OCI-LY1 (cell line): ENCODE measurements around the gene MRPS6.

Experiments
- H2AFZ ChIP-seq: fragments of 200-600 bp; sonication (generic), shearing (Covaris generic); 2 replicates; pipeline ENCODE4 v1.6.0; 2014; ENCODE audit warnings: antibody characterized with exemption, mild to moderate bottlenecking, low read length
- H3F3A ChIP-seq: fragments of 200-600 bp; sonication (generic), shearing (Covaris generic); 2 replicates; pipeline ENCODE4 v1.6.0; 2014; ENCODE audit warnings: mild to moderate bottlenecking, antibody characterized with exemption, low read length, moderate library complexity; ENCODE audit not compliant: insufficient read depth
- H3K27ac ChIP-seq: fragments of 200-600 bp; sonication (generic); 2 replicates; pipeline ENCODE4 v1.5.1; 2014; ENCODE audit warnings: low read length, mixed run types, mild to moderate bottlenecking, low read depth; ENCODE audit not compliant: poor library complexity, severe bottlenecking
- H3K27me3 ChIP-seq: fragments of 200-600 bp; sonication (generic); 2 replicates; pipeline ENCODE4 v1.6.0; 2014; ENCODE audit warnings: antibody characterized with exemption, mild to moderate bottlenecking, low read length, moderate library complexity; ENCODE audit not compliant: insufficient read depth
- H3K36me3 ChIP-seq: fragments of 200-600 bp; sonication (generic); 2 replicates; pipeline ENCODE4 v1.6.1; 2014; ENCODE audit warnings: mild to moderate bottlenecking, antibody characterized with exemption, low read length, moderate library complexity, mixed read lengths; ENCODE audit not compliant: insufficient read depth
- H3K4me1 ChIP-seq: fragments of 200-600 bp; sonication (generic); 2 replicates; pipeline ENCODE4 v1.5.1; 2014; ENCODE audit warnings: mild to moderate bottlenecking, low read length, moderate library complexity; ENCODE audit not compliant: insufficient read depth, severe bottlenecking
- H3K4me2 ChIP-seq: fragments of 200-600 bp; sonication (generic), shearing (Covaris generic); 2 replicates; pipeline ENCODE4 v1.6.1; 2014; ENCODE audit warnings: low read length
- H3K4me3 ChIP-seq: fragments of 200-600 bp; sonication (generic); 2 replicates; pipeline ENCODE4 v1.5.1; 2014; ENCODE audit warnings: low read length, low read depth, mild to moderate bottlenecking, mixed read lengths; ENCODE audit not compliant: poor library complexity, severe bottlenecking
- H3K79me2 ChIP-seq: fragments of 200-600 bp; shearing (Covaris generic); 2 replicates; pipeline ENCODE4 v1.6.1; 2016; ENCODE audit warnings: mixed run types, low read length, mixed read lengths; ENCODE audit not compliant: insufficient read depth
- H3K9ac ChIP-seq: fragments of 200-600 bp; sonication (generic), shearing (Covaris generic); 2 replicates; pipeline ENCODE4 v1.6.1; 2014; ENCODE audit warnings: mild to moderate bottlenecking, low read length, mixed read lengths
- H3K9me2 ChIP-seq: fragments of 200-600 bp; sonication (generic), shearing (Covaris generic); 2 replicates; pipeline ENCODE4 v1.6.1; 2014; ENCODE audit warnings: low read depth, mild to moderate bottlenecking, low read length, mixed read lengths
- H3K9me3 ChIP-seq: fragments of 200-600 bp; shearing (Covaris generic); 2 replicates; pipeline ENCODE4 v1.6.1; 2014; ENCODE audit warnings: low read length, mixed read lengths
- H4K20me1 ChIP-seq: fragments of 200-600 bp; sonication (generic), shearing (Covaris generic); 2 replicates; pipeline ENCODE4 v1.6.0; 2016; ENCODE audit warnings: mild to moderate bottlenecking, low read length; ENCODE audit not compliant: insufficient read depth
- CTCF ChIP-seq: fragments of 200-600 bp; sonication (generic), shearing (Covaris generic); IDR thresholded peaks from 2 replicates; pipeline ENCODE4 v1.5.1; 2017; ENCODE audit warnings: mild to moderate bottlenecking, antibody characterized with exemption, low read length, moderate library complexity, mixed read lengths
- EZH2 ChIP-seq: fragments of 200-600 bp; sonication (generic), shearing (Covaris generic); IDR thresholded peaks from 2 replicates; pipeline ENCODE4 v1.8.0; 2017; ENCODE audit warnings: borderline replicate concordance, mixed run types, mild to moderate bottlenecking, antibody characterized with exemption, low read length, moderate library complexity, mixed read lengths

Gene MRPS6

GRCh38 chr21:34039678-34040382, 33.5 kb upstream of the MRPS6 start:
- no peaks in the 10 kb centered on the region for H3K36me3 ChIP-seq
- TF ChIP-seq CTCF (no peak), EZH2 (no peak)
- peaks cover 3% of the 10 kb centered on the region; the same call in 1 of the 2 replicates for H3K27me3 ChIP-seq
- no peaks in the 10 kb centered on the region for H4K20me1 ChIP-seq
- H3K27ac ChIP-seq = no peak overlapping the region
- H2AFZ ChIP-seq = no peak overlapping the region
- H3K4me1 ChIP-seq = no peaks in the 10 kb centered on the region
- H3K4me3 ChIP-seq = no peak overlapping the region
- no peak overlapping the region for H3K9ac ChIP-seq
- 0 out of 2 replicates have a peak, but pooled peaks cover 3% of the 10 kb centered on the region for H3K9me3 ChIP-seq
- H3K79me2 ChIP-seq = no peaks in the 10 kb centered on the region
- H3K9me2 ChIP-seq = no peaks in the 10 kb centered on the region
- no peaks in the 10 kb centered on the region for H3F3A ChIP-seq
- no peak overlapping the region for H3K4me2 ChIP-seq

- no peak overlapping the region for H2AFZ ChIP-seq
- no peaks in the 10 kb centered on the region for H3K79me2 ChIP-seq
- no peaks in the 10 kb centered on the region; the same call in 1 of the 2 replicates for H3K36me3 ChIP-seq
- H3K27me3 ChIP-seq = peaks cover 6% of the 10 kb centered on the region; the same call in 1 of the 2 replicates
- 0 out of 2 replicates have a peak, but pooled peaks cover 3% of the 10 kb centered on the region for H3K9me3 ChIP-seq
- H3K9me2 ChIP-seq = no peaks in the 10 kb centered on the region
- no peaks in the 10 kb centered on the region for H3K4me1 ChIP-seq
- H3K9ac ChIP-seq = no peak overlapping the region
- no peak overlapping the region for H3K4me2 ChIP-seq
- H4K20me1 ChIP-seq = no peaks in the 10 kb centered on the region
- no peak overlapping the region for H3K27ac ChIP-seq
- H3F3A ChIP-seq = no peaks in the 10 kb centered on the region
- no peak overlapping the region for H3K4me3 ChIP-seq
- no peak for TF ChIP-seq CTCF
- TF ChIP-seq EZH2 = no peak
Observed at GRCh38 chr21:34042735-34043134, 30.6 kb upstream of the MRPS6 start.

GRCh38 chr21:34043333-34043732, 30.0 kb upstream of the MRPS6 start:
- H3K4me2 ChIP-seq = no peak overlapping the region
- TF ChIP-seq EZH2 (no peak), CTCF (no peak)
- no peak overlapping the region for H3K9ac ChIP-seq
- H3K27ac ChIP-seq = no peak overlapping the region
- H3F3A ChIP-seq = no peaks in the 10 kb centered on the region
- H3K9me3 ChIP-seq = no peaks in the 10 kb centered on the region
- no peaks in the 10 kb centered on the region for H4K20me1 ChIP-seq
- no peak overlapping the region for H3K4me3 ChIP-seq
- no peaks in the 10 kb centered on the region for H3K4me1 ChIP-seq
- no peaks in the 10 kb centered on the region; the same call in 1 of the 2 replicates for H3K36me3 ChIP-seq
- H2AFZ ChIP-seq = no peak overlapping the region
- H3K27me3 ChIP-seq = peaks cover 6% of the 10 kb centered on the region; the same call in 1 of the 2 replicates
- H3K79me2 ChIP-seq = no peaks in the 10 kb centered on the region
- no peaks in the 10 kb centered on the region for H3K9me2 ChIP-seq
